ENCODE data around the gene CRYBG2.

CRYBG2 gene

GRCh38 chr1:26370591-26371382 is 16.9 kb upstream of the CRYBG2 start:
- no peak for DNase-seq (ENCODE audit: low read depth in 2 of 3, low spot score in 2 of 3)

- DNase-seq (ENCODE audit: low read depth in 2 of 3, low spot score in 2 of 3), result no peak
These were observed 14.6 kb upstream of the CRYBG2 start for GRCh38 chr1:26368486-26368885.

DNA sequence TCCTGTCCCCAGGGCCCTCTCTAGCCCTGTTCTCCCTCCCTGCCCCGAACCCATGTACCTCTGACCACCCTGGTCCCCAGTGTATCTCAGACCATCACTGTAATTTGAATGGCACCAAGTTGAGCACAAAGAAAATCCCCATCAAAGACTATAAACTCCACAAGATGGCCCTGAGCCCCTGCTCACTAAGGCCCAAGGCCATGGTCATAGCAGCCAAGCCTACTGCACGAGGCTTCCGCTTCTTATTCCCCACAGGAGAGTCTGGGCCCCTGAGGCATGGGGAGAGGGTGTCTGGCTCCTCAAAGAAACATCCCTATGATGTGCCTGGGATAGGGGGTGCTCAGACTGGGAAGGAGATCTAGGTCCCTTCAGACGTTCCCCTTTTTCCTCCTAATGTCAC is 14.1 kb upstream of the CRYBG2 start:
- no peak for DNase-seq (ENCODE audit: low read depth in 2 of 3, low spot score in 2 of 3)

- DNase-seq (ENCODE audit: low read depth in 2 of 3, low spot score in 2 of 3), result no peak
These were observed 13.5 kb upstream of the CRYBG2 start for GRCh38 chr1:26367441-26367840.

DNA sequence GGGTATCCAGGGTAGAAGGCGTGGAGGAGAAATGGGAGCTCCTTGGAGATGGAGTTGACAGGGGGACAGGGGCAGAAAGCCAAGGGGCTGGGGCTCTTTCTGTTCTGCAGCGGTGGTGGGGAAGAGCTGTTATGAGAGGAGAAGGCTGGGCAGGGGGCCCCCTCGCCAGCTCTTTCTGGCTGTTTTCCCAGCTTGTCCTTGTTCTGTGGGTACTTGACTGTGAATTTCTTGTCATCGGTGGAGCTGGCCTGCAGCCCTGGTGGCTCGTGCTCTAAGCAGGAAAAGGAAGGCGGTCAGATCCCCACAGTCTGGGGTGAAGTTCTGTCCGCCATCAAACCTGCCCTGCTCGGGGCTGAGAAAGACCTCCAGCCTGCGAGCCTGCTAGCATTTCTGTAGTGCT is 11.0 kb upstream of the CRYBG2 start:
- DNase-seq (ENCODE audit: low read depth in 2 of 3, low spot score in 2 of 3), result no peak

- DNase-seq (ENCODE audit: low read depth in 2 of 3, low spot score in 2 of 3), result peak; percentile 65 to 89 (median 71)
These were observed 9.9 kb upstream of the CRYBG2 start for GRCh38 chr1:26363549-26364448.

DNA sequence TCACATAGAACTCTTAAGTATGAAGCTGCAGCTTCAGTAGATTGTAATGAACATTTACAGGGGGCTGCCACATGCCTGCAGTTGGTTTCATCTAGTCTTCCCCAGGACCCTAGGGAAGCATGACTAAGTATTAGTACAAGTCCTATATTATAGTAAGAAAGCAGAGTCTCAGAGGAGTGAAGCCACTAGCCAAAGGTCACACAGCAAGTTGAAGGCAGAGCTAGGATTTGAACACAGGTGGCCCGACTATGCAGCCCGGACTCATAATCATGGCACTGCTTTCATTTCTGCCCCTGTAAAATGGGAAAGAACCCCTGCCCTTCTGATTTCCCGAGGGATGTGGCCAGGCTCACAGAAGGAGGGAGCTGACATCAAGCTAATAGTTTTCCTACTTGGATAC is 8.4 kb upstream of the CRYBG2 start:
- no peak for DNase-seq (ENCODE audit: low read depth in 2 of 3, low spot score in 2 of 3)

GRCh38 chr1:26361605-26362122 is 7.7 kb upstream of the CRYBG2 start:
- no peak for DNase-seq (ENCODE audit: low read depth in 2 of 3, low spot score in 2 of 3)

GRCh38 chr1:26360807-26361604 is 7.1 kb upstream of the CRYBG2 start:
- DNase-seq (ENCODE audit: low read depth in 2 of 3, low spot score in 2 of 3), result no peak

- peak in 1 of 3 experiments; percentile 45 for DNase-seq (ENCODE audit: low read depth in 2 of 3, low spot score in 2 of 3)
These were observed 6.3 kb upstream of the CRYBG2 start for GRCh38 chr1:26359981-26360806.

DNA sequence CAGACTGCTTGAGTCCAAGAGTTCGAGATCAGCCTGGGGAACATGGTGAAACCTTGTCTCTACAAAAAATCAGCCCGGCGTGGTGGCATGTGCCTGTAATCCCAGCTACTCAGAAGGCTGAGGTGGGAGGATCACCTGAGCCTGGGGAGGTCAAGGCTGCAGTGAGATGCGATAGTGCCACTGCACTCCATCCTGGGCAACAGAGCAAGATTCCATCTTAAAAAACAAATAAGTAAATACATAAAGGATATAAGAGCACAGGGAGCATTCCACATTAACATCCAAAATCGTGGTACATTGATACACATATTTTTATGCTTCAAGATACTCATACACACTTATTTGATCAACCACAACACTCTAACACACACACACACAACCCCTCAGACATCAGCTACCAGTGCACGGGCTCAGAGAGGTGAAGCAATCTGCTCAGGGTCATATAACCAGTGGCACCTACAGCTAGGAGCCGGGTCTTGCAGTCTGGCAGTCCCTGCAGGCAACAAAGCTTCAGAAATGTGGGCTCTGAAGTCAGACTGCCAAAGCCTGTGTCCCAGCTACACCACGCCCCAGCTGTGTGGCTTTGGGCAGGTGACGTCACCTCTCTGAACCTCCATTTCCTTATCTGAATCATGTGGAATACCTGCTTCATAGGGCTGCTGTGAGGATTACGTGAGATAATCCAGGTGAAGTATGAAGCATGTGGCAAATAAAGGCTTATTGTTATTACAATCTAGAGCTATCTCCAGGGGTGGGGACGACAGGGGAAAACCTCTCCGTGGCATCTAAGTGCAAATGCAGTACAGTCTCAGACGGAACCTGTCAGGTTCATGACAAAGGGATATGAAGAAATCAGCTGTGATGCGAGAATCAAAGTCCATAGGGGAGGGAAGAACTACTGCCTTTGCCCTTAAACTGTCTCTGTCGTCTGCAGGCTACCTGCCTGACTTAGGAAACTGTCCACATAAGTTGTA is 4.8 kb upstream of the CRYBG2 start:
- DNase-seq (ENCODE audit: low read depth in 2 of 3, low spot score in 2 of 3), result peak in 2 of 3 experiments; percentile 25 to 37

DNA sequence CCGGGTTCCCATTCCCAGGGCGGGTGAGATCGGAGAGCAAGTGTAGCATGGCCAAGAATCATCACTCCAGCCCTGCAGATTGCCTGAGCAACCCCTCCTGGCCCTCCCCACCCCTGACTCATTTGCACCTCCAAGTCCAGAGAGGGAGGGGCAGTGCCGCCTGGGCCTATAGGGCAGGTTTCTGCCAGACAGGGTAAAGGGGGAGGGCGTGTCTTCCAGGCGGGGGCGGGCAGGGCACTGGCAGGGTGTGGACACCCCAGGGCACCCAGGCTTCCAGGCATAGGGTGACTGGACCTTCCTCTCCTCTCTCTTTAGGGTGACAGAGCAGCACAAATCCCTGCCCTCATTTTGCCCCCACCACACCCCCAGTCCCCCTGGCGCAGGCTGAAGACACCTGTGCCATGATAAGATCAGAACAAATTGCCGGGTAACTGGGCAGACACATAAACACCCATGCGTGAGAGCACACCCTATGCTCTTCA is 3.2 kb upstream of the CRYBG2 start:
- no peak for DNase-seq (ENCODE audit: low read depth in 2 of 3, low spot score in 2 of 3)

- DNase-seq (ENCODE audit: low read depth in 2 of 3, low spot score in 2 of 3), result no peak
These were observed 2.2 kb upstream of the CRYBG2 start for GRCh38 chr1:26356106-26356505.

- DNase-seq (ENCODE audit: low read depth in 2 of 3, low spot score in 2 of 3), result no peak
These were observed 1.0 kb upstream of the CRYBG2 start for GRCh38 chr1:26354972-26355371.

DNA sequence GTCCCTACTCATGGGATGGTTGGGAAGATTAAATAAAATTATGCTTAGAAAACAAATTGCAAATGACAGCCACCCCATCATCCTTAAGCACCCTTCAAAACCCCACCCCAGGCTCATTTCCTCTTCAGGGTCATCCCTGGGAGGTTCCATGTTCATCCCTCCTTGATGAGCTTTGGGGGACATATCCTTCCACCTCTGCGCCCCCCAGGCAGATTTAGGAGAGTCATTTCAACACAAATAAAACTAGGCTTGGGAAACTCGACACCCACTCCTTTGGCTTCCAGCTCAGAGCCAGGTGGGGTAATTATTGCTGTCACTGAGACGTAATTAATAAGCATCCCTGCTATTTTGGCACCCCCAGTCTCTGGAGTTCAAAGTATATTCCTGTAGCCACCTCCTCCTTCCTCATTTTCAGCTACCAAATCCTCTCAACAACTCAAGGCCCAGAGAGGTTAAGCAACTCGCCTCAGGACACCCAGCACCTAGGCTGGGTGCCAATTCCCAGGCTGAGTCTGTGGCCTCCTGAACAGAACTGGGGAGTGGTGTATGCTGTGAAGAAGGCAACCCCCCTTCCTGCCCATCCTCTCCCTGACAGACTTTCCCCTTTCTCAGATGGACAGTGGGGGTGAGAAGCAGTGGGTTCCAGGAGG is 595 bp downstream of the CRYBG2 start:
- no peak for DNase-seq (ENCODE audit: low read depth in 2 of 3, low spot score in 2 of 3)

GRCh38 chr1:26352338-26352679 is 1.6 kb downstream of the CRYBG2 start:
- DNase-seq (ENCODE audit: low read depth in 2 of 3, low spot score in 2 of 3), result no peak

DNA sequence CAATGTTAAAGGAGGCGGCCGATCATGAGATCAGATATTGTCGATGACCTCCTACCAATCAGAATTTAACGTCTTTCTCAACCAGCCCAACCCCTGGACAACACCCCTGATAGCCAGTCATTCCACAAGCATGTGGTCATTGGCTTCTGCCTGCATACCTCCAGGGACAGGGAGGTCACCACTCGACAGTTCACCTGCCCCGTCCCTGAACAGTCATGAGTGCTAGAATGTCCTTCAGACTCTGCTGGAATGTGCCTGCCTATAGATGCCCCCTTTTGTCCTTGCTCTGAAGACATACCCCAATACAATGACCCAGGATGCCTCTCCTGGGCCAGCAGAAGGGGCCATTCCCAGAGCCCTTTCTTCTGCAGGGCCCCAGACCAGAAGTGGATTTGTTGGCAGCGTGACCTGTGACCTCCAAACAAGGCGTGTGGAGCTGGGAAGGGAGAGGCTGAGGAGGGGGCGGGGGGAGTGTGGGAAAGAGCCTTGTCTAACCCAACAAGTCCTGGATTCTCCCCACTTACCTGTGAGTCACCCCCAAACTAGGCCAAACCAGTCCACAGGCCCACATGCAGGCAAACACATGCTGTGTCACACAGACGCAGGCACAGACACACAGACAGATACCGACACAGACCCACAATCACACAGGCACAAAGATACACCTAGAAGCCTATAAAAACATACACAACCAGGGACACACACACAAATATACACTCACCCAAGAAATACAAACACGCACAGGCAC is 2.2 kb downstream of the CRYBG2 start:
- no peak for DNase-seq (ENCODE audit: low read depth in 2 of 3, low spot score in 2 of 3)

Measured in activated CD8-positive, alpha-beta memory T cell treated with anti-CD3 and anti-CD28 coated beads for 48 hours (primary cell).